ENCODE data around the gene C16orf78. TPM values are rescaled to one million over a fixed set of nuclear protein-coding genes. Genes with fewer than 3 reads are reported as not detected.

C16orf78 gene
- total RNA-seq, 6 donors from 2014 or later, result not detected

DNA sequence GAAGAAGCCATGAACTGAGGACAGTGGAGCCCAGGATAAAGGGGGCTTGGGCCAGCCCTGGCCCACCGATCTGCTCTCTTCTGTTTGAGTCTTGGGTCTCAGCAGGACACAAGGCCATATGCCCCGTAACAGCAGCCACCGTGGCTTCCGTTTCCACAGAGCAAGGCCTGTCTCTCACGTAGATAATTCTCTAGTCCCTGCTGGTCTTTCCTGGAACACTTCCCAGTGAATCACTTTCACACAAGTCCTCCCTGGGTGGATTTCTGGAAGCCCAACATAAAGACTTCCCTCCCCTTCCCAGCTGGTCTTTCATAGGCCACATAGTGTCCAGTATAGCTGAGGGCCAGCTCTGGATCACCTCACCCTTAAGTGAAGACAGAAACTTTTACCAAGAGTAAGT lies 19.9 kb upstream of the C16orf78 start:
- no peaks in the 10 kb centered on the region for H3K9me3 ChIP-seq
- ATAC-seq (ENCODE audit: low FRiP score in 2 of 2), result no peak

DNA sequence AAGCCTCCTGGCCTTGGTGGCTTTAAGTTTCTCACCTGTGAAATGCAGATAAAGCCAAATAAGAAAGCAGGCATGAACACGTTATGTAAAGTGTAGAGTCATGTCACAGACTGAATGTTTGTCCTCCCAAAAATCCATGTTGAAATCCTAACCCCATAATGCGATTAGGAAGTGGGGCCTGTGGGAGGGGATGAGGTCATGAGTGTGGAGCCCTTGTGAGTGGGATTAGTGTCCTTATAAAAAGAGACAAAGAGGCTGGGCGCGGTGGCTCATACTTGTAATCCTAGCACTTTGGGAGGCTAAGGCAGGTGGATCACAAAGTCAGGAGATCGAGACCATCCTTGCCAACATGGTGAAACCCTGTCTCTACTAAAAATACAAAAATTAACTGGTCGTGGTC lies 19.5 kb upstream of the C16orf78 start:
- DNase-seq (no peak), ATAC-seq (ENCODE audit: low FRiP score in 2 of 2) (no peak)
- H3K36me3 ChIP-seq, result no peaks in the 10 kb centered on the region
- H3K9me3 ChIP-seq, result no peaks in the 10 kb centered on the region
- H3K4me3 ChIP-seq, result no peak overlapping the region
- H3K27me3 ChIP-seq, result no peaks in the 10 kb centered on the region
- TF ChIP-seq POLR2AphosphoS5 (IDR thresholded peaks at IDR 0.05) (no peak), EP300 (IDR thresholded peaks at IDR 0.05) (no peak), POLR2A (IDR thresholded peaks at IDR 0.05) (no peak)
- TF ChIP-seq, protein P1, sequence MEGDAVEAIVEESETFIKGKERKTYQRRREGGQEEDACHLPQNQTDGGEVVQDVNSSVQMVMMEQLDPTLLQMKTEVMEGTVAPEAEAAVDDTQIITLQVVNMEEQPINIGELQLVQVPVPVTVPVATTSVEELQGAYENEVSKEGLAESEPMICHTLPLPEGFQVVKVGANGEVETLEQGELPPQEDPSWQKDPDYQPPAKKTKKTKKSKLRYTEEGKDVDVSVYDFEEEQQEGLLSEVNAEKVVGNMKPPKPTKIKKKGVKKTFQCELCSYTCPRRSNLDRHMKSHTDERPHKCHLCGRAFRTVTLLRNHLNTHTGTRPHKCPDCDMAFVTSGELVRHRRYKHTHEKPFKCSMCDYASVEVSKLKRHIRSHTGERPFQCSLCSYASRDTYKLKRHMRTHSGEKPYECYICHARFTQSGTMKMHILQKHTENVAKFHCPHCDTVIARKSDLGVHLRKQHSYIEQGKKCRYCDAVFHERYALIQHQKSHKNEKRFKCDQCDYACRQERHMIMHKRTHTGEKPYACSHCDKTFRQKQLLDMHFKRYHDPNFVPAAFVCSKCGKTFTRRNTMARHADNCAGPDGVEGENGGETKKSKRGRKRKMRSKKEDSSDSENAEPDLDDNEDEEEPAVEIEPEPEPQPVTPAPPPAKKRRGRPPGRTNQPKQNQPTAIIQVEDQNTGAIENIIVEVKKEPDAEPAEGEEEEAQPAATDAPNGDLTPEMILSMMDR (IDR thresholded peaks at IDR 0.05), result no peak
- no peak overlapping the region for H3K27ac ChIP-seq
- no peaks in the 10 kb centered on the region for H3K4me1 ChIP-seq
- 83 to 85% methylated on average over 6 of the region's 6 CpGs for WGBS, 2 donors

More for the DNA sequence above, 19.9 kb upstream of the C16orf78 start:
- no peak overlapping the region for H3K4me3 ChIP-seq
- no peaks in the 10 kb centered on the region for H3K27me3 ChIP-seq
- TF ChIP-seq POLR2A (IDR thresholded peaks at IDR 0.05) (no peak), POLR2AphosphoS5 (IDR thresholded peaks at IDR 0.05) (no peak), EP300 (IDR thresholded peaks at IDR 0.05) (no peak)
- TF ChIP-seq, protein P1 (IDR thresholded peaks at IDR 0.05), result no peak
- no peaks in the 10 kb centered on the region for H3K36me3 ChIP-seq
- WGBS, 2 donors, result 37 to 39% methylated on average over 5 of the region's 5 CpGs
- no peak for DNase-seq
- H3K27ac ChIP-seq, result no peak overlapping the region
- H3K4me1 ChIP-seq, result no peaks in the 10 kb centered on the region

DNA sequence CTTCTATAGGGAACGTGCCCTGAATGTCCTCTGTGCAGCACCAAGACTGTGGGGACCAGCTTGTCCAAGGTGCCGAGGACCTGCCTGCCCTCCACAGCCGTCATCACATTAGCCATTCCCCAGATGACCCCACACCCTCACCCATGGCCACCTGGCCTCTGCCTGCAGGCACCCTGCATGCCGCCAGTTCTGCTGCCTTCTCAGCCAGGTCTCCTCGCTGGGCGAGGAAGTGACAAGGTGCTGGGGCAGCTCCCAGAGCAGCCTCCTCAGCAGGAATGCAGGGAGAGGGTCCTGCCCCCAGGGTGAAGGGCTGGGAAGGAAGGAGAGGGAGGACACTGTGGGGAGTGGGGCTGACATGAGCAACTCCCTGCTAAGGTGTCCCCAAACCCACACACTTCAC lies 18.6 kb upstream of the C16orf78 start:
- DNase-seq (peak in 1 of 2 donors; percentile 44), ATAC-seq (ENCODE audit: low FRiP score in 2 of 2) (no peak)
- H3K4me3 ChIP-seq, result no peak overlapping the region
- no peaks in the 10 kb centered on the region for H3K36me3 ChIP-seq
- 59 to 61% methylated on average over 4 to 6 of the region's 6 CpGs for WGBS, 2 donors
- no peaks in the 10 kb centered on the region for H3K27me3 ChIP-seq
- no peak overlapping the region for H3K27ac ChIP-seq
- no peaks in the 10 kb centered on the region for H3K9me3 ChIP-seq
- H3K4me1 ChIP-seq, result no peaks in the 10 kb centered on the region
- TF ChIP-seq, protein P1 (IDR thresholded peaks at IDR 0.05), result no peak
- TF ChIP-seq EP300 (IDR thresholded peaks at IDR 0.05) (no peak), POLR2AphosphoS5 (IDR thresholded peaks at IDR 0.05) (no peak), POLR2A (IDR thresholded peaks at IDR 0.05) (no peak)

DNA sequence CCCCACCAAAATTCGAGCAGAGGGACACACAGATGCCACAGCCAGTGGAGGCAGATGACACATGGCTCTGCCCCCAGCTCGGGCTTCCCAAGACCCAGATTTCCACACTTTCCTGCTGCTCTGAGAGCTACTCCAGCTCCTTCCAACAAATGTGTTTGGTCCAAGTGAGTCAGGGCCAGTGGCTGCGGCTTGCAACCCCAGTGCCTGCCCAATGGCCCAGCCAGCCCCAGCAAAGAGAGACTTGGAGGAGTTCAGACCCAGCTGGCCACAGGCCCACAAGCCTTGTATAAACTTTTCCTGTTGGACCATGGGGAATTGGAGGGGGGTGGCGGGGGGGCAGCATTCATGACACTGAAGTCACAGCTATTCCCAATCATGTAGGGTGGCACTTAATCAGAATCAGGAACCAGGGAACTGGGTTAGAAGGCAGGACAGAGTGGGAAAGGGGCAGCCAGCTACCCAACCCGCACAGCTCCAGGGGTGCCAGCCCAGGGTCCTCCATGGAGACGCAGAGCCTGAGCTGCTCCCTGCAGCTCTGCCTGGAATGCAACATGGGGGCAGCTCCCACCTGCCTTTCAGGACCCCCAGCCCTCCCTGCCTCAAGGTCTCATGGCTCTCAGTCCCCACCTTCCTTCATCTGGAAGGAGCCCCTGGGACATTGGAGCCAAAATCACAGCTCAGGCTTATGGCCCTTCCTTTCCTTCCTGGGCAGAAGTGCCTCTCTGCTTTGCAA lies 17.5 kb upstream of the C16orf78 start:
- WGBS, 2 donors, result 61 to 68% methylated on average over 3 to 5 of the region's 6 CpGs
- ATAC-seq (ENCODE audit: low FRiP score in 2 of 2) (no peak), DNase-seq (peak in 1 of 2 donors; percentile 39)
- Histone ChIP-seq H3K9me3 (no peaks in the 10 kb centered on the region), H3K4me1 (no peaks in the 10 kb centered on the region), H3K36me3 (no peaks in the 10 kb centered on the region), H3K4me3 (no peak overlapping the region), H3K27ac (no peak overlapping the region), H3K27me3 (no peaks in the 10 kb centered on the region)
- TF ChIP-seq, protein P1 (IDR thresholded peaks at IDR 0.05), result no peak
- TF ChIP-seq EP300 (IDR thresholded peaks at IDR 0.05) (no peak), POLR2A (IDR thresholded peaks at IDR 0.05) (no peak), POLR2AphosphoS5 (IDR thresholded peaks at IDR 0.05) (no peak)

Measured in upper lobe of left lung (tissue), 6 donors.